HepG2 (cell line): Measurements from ENCODE around the gene TBC1D5. TPM values are rescaled to one million over a fixed set of nuclear protein-coding genes. Genes with fewer than 3 reads are reported as not detected.

Source experiments
- ATAC-seq: fragments of 200-7000 bp; cut with Tn5 transposase; 3 replicates; pipeline ENCODE4 v1.9.1; 2020; ENCODE audit warnings: mild to moderate bottlenecking, moderate library complexity
- BruUV-seq: library from RNA; stranded (reverse); fragments of 400-500 nt; replicated peaks from 2 replicates; lab custom pipeline; 2021; lab: Mats Ljungman, UMichigan
- CTCF ChIA-PET: fragments of 300-600 bp; formaldehyde crosslinking; extraction: SDS; loops from one replicate; lab custom pipeline; 2021; ENCODE audit warnings: low total read pairs, inconsistent platforms, low intra/inter-chr PET ratio; lab: Yijun Ruan, JAX
- POLR2A ChIA-PET: fragments of 350-600 bp; sonication (Branson Sonifier 250); formaldehyde crosslinking; loops from one replicate; lab custom pipeline; 2020; ENCODE audit warnings: antibody characterized with exemption, inconsistent platforms; lab: Yijun Ruan, JAX
- DNase-seq: peaks from one replicate; pipeline ENCODE4 v3.0.0-alpha.2; 2015; ENCODE audit warnings: low spot score
- FAIRE-seq: peaks from 3 replicates; lab custom pipeline; 2011; peaks lifted over from hg19 to GRCh38; lab: Jason Lieb, UNC
- H2AFZ ChIP-seq: one replicate; pipeline ENCODE4 v1.6.1; 2011; ENCODE audit warnings: low read length, inconsistent platforms
- H3K27ac ChIP-seq: fragments of 300-600 bp; 3 replicates; pipeline ENCODE4 v1.8.0; 2011; ENCODE audit warnings: mixed run types, mild to moderate bottlenecking, mixed read lengths, low read length, inconsistent platforms; ENCODE audit not compliant: insufficient read depth; ENCODE audit errors: extremely low read length
- H3K27me3 ChIP-seq, 2 experiments: fragments of 200-600 bp in 1 of 2; 2 replicates in 1 of 2; 3 replicates in 1 of 2; pipeline versions ENCODE4 v1.6.0 to v1.8.0; 2011; ENCODE audit warnings: low read length in 2 of 2, mild to moderate bottlenecking in 2 of 2, moderate library complexity in 2 of 2, inconsistent platforms in 1 of 2; ENCODE audit not compliant: insufficient read depth in 2 of 2, control insufficient read depth in 1 of 2
- H3K36me3 ChIP-seq, 2 experiments: fragments of 200-600 bp in 1 of 2; replicated peaks in 1 of 2; 2 replicates in 1 of 2; 3 replicates in 1 of 2; pipeline versions ENCODE4 v1.5.1 to v1.8.0; 2011; ENCODE audit warnings: low read length in 2 of 2, inconsistent platforms in 1 of 2; ENCODE audit not compliant: insufficient read depth in 2 of 2, control insufficient read depth in 1 of 2
- H3K4me1 ChIP-seq: 2 replicates; pipeline ENCODE4 v1.5.1; 2012; ENCODE audit warnings: low read length, inconsistent platforms; ENCODE audit not compliant: insufficient read depth
- H3K4me2 ChIP-seq: 2 replicates; pipeline ENCODE4 v1.6.0; 2011; ENCODE audit warnings: low read depth, low read length, inconsistent platforms
- H3K4me3 ChIP-seq, 3 experiments: fragments of 200-600 bp in 1 of 3; sonication (generic), shearing (Covaris generic) in 1 of 3; replicated peaks in 1 of 3; 2 replicates each; pipeline ENCODE4 v1.5.1; 2011 to 2016; ENCODE audit warnings: low read length in 3 of 3, inconsistent platforms in 2 of 3, low read depth in 2 of 3, mild to moderate bottlenecking in 2 of 3, control low read depth in 1 of 3, mixed read lengths in 1 of 3; ENCODE audit not compliant: insufficient read depth in 1 of 3
- H3K79me2 ChIP-seq: one replicate; pipeline ENCODE4 v1.6.1; 2011; ENCODE audit warnings: low read length, inconsistent platforms; ENCODE audit not compliant: insufficient read depth
- H3K9ac ChIP-seq: 2 replicates; pipeline ENCODE4 v1.6.0; 2011; ENCODE audit warnings: mild to moderate bottlenecking, low read depth, low read length, inconsistent platforms; ENCODE audit not compliant: insufficient read depth
- H3K9me3 ChIP-seq: 2 replicates; pipeline ENCODE4 v1.5.1; 2012; ENCODE audit warnings: mild to moderate bottlenecking, low read length
- H4K20me1 ChIP-seq: 2 replicates; pipeline ENCODE4 v1.6.0; 2011; ENCODE audit warnings: inconsistent platforms, mild to moderate bottlenecking, low read length, moderate library complexity; ENCODE audit not compliant: insufficient read depth
- ARID4A ChIP-seq: sonication (generic); formaldehyde crosslinking; IDR thresholded peaks from 2 replicates; pipeline ENCODE4 v1.5.0; 2020; ENCODE audit warnings: mild to moderate bottlenecking, missing genetic modification reagents, borderline replicate concordance
- DNMT3B ChIP-seq: conservative IDR thresholded peaks from 2 replicates; pipeline ENCODE4 v1.6.1; 2016; ENCODE audit warnings: missing biosample characterization, control low read depth
- JUNB ChIP-seq: sonication (generic); formaldehyde crosslinking; IDR thresholded peaks from 2 replicates; pipeline ENCODE4 v1.8.0; 2022; ENCODE audit warnings: missing genetic modification reagents, mild to moderate bottlenecking, borderline replicate concordance
- KLF12 ChIP-seq: sonication (generic); formaldehyde crosslinking; IDR thresholded peaks from 2 replicates; pipeline ENCODE4 v1.4.0; 2020; ENCODE audit warnings: missing genetic modification reagents, borderline replicate concordance
- ZNF570 ChIP-seq: sonication (generic); formaldehyde crosslinking; IDR thresholded peaks from 2 replicates; pipeline ENCODE4 v1.4.0; 2020; ENCODE audit warnings: mild to moderate bottlenecking, missing genetic modification reagents, borderline replicate concordance
- ZNF792 ChIP-seq: IDR thresholded peaks from 2 replicates; pipeline ENCODE4 v1.6.1; 2016
- in situ Hi-C: cut with HindIII; loops from 2 replicates; pipeline ENCODE4 v1.10.0; 2017; ENCODE audit warnings: low pct_unique_long_range_greater_than_20kb; ENCODE audit not compliant: extremely low pct_ligation_motif_present
- intact Hi-C: fragments of 100-400 bp; cut with micrococcal nuclease; formaldehyde crosslinking; loops from one replicate; pipeline ENCODE4 v1.10.0; 2022; ENCODE audit not compliant: unreplicated experiment
- polyA plus RNA-seq, 8 experiments: library from polyadenylated mRNA; depleted of rRNA in 3 of 8; stranded (reverse) in 7 of 8; unstranded in 1 of 8; fragments of >200 nt; fragmentation: Illumina TruSeq in 4 of 8; extraction: Trizol in 4 of 8; gene quantifications; 2 replicates each; pipeline versions ENCODE4 v1.2.1 to v1.2.3, GENCODE V29; 2011 to 2016; ENCODE audit warnings: low read depth in 4 of 8, missing spikeins in 1 of 8, mixed read lengths in 1 of 8; ENCODE audit not compliant: insufficient read depth in 1 of 8
- total RNA-seq, 5 experiments: library from RNA; depleted of rRNA; stranded (reverse); fragments of >200 nt; fragmentation: Illumina TruSeq; extraction: Trizol; gene quantifications; 2 replicates each; pipeline ENCODE4 v1.2.3, GENCODE V29; 2016; ENCODE audit warnings: low read depth in 1 of 5

Gene TBC1D5
- total and polyA plus RNA-seq, 2 of the 13 experiments (the other 11 are each of a cell fraction or from before 2014, with no cell fraction given), result 19.2 to 33.3 TPM

GRCh38 chr3:17634964-17635363 is 107.5 kb downstream of the TBC1D5 start:
- BruUV-seq, result no TSS peak
- Histone ChIP-seq H3K4me2 (no peak overlapping the region), H3K27ac (no peak overlapping the region), H3K4me3 (no peak overlapping the region), H3K9ac (no peak overlapping the region), H3K36me3 (no peaks in the 10 kb centered on the region), H3K27me3 (no peaks in the 10 kb centered on the region), H4K20me1 (peaks cover 3% of the 10 kb centered on the region; the same call in 1 of the 2 replicates), H3K9me3 (no peaks in the 10 kb centered on the region), H3K79me2 (peaks cover 6% of the 10 kb centered on the region), H3K4me1 (peaks cover 6% of the 10 kb centered on the region), H2AFZ (no peak overlapping the region)
- DNase-seq (no peak), FAIRE-seq (no peak), ATAC-seq (no peak)
- in situ Hi-C loops (no loop called here), intact Hi-C loops (no loop called here)
- POLR2A ChIA-PET, result no interaction called here
- CTCF ChIA-PET, result no interaction called here
- no peak for TF ChIP-seq JUNB
- TF ChIP-seq ZNF570 (CRISPR knock-in tag), result no peak
- TF ChIP-seq DNMT3B (CRISPR knock-in tag), result no peak
- TF ChIP-seq ARID4A (CRISPR knock-in tag), result no peak
- TF ChIP-seq ZNF792 (CRISPR knock-in tag), result no peak
- TF ChIP-seq KLF12 (CRISPR knock-in tag), result no peak
